SK-N-SH (cell line): ENCODE measurements around the gene ANKS1B. TPM values are rescaled to one million over a fixed set of nuclear protein-coding genes. Genes with fewer than 3 reads are reported as not detected.

ENCODE experiments used
- CTCF ChIA-PET: fragments of 300-600, 350-600 bp; formaldehyde crosslinking; extraction: SDS; loops from one replicate; lab custom pipeline; 2021; lab: Yijun Ruan, JAX
- POLR2A ChIA-PET: fragments of 350-600 bp; sonication (Branson Sonifier 250); formaldehyde crosslinking; extraction: SDS; loops from one replicate; lab custom pipeline; 2020; ENCODE audit warnings: antibody characterized with exemption, inconsistent platforms; lab: Yijun Ruan, JAX
- DNase-seq: peaks from one replicate; pipeline ENCODE4 v3.0.0; 2012
- H2AFZ ChIP-seq: fragments of 200-600 bp; sonication (generic); 2 replicates; pipeline ENCODE4 v1.8.1; 2016; ENCODE audit warnings: antibody characterized with exemption, mild to moderate bottlenecking, low read depth
- H3F3A ChIP-seq: fragments of 200-600 bp; sonication (generic); replicated peaks from 2 replicates; pipeline ENCODE3; 2016; ENCODE audit warnings: antibody characterized with exemption, mild to moderate bottlenecking; ENCODE audit not compliant: insufficient read depth
- H3K27ac ChIP-seq, 2 experiments: fragments of 200-500 bp in 1 of 2; fragments of 200-600 bp in 1 of 2; sonication (Bioruptor generic) in 1 of 2; sonication (generic), shearing (Covaris generic) in 1 of 2; 2 replicates each; pipeline versions ENCODE4 v1.5.1 to v1.6.1; 2014 to 2016; ENCODE audit warnings: low read depth in 2 of 2, inconsistent platforms in 1 of 2, low read length in 1 of 2, mild to moderate bottlenecking in 1 of 2, mixed read lengths in 1 of 2
- H3K27me3 ChIP-seq: fragments of 200-600 bp; sonication (generic), shearing (Covaris generic); 2 replicates; pipeline ENCODE4 v1.6.1; 2016; ENCODE audit warnings: mixed run types; ENCODE audit not compliant: insufficient read depth
- H3K36me3 ChIP-seq, 2 experiments: fragments of 200-500 bp in 1 of 2; fragments of 200-600 bp in 1 of 2; sonication (Bioruptor generic) in 1 of 2; sonication (generic) in 1 of 2; replicated peaks in 1 of 2; 2 replicates each; pipeline versions ENCODE3 to v1.5.1; 2014 to 2016; ENCODE audit warnings: low read length in 1 of 2, mild to moderate bottlenecking in 1 of 2; ENCODE audit not compliant: insufficient read depth in 2 of 2, control insufficient read depth in 1 of 2
- H3K4me1 ChIP-seq, 2 experiments: fragments of 200-500 bp in 1 of 2; fragments of 200-600 bp in 1 of 2; sonication (Bioruptor generic) in 1 of 2; sonication (generic), shearing (Covaris generic) in 1 of 2; 2 replicates each; pipeline versions ENCODE4 v1.5.1 to v1.6.1; 2014 to 2016; ENCODE audit warnings: low read depth in 1 of 2, low read length in 1 of 2, mixed run types in 1 of 2; ENCODE audit not compliant: insufficient read depth in 2 of 2, control insufficient read depth in 1 of 2
- H3K4me2 ChIP-seq: fragments of 200-600 bp; sonication (generic), shearing (Covaris generic); 2 replicates; pipeline ENCODE4 v1.6.1; 2017; ENCODE audit warnings: mixed run types
- H3K4me3 ChIP-seq, 2 experiments: fragments of 200-500 bp in 1 of 2; fragments of 200-600 bp in 1 of 2; sonication (Bioruptor generic) in 1 of 2; sonication (generic), shearing (Covaris generic) in 1 of 2; 2 replicates each; pipeline versions ENCODE4 v1.5.1 to v1.8.1; 2014 to 2016; ENCODE audit warnings: low read depth in 2 of 2, inconsistent platforms in 1 of 2, low read length in 1 of 2, mild to moderate bottlenecking in 1 of 2, mixed read lengths in 1 of 2, moderate library complexity in 1 of 2
- H3K79me2 ChIP-seq: fragments of 200-600 bp; sonication (generic); 2 replicates; pipeline ENCODE4 v1.8.1; 2017; ENCODE audit warnings: mild to moderate bottlenecking; ENCODE audit not compliant: insufficient read depth
- H3K9ac ChIP-seq: fragments of 200-600 bp; sonication (generic); 2 replicates; pipeline ENCODE4 v1.6.1; 2017; ENCODE audit warnings: mixed run types
- H3K9me2 ChIP-seq: fragments of 200-600 bp; sonication (generic); 2 replicates; pipeline ENCODE4 v1.6.1; 2017; ENCODE audit warnings: mixed run types
- H3K9me3 ChIP-seq: fragments of 200-600 bp; sonication (generic); 2 replicates; pipeline ENCODE4 v1.6.1; 2017; ENCODE audit warnings: mixed run types, mild to moderate bottlenecking, moderate library complexity
- H4K20me1 ChIP-seq: fragments of 200-600 bp; sonication (generic); 2 replicates; pipeline ENCODE4 v1.6.1; 2017; ENCODE audit warnings: mild to moderate bottlenecking, mixed run types; ENCODE audit not compliant: insufficient read depth
- CTCF ChIP-seq: fragments of 200-600 bp; sonication (generic); IDR thresholded peaks from 2 replicates; pipeline ENCODE4 v1.6.1; 2017; ENCODE audit warnings: antibody characterized with exemption, mild to moderate bottlenecking, moderate library complexity
- EZH2phosphoT487 ChIP-seq: fragments of 200-600 bp; sonication (generic); IDR thresholded peaks from 2 replicates; pipeline ENCODE4 v1.6.1; 2017; ENCODE audit warnings: low read depth, mixed run types, mild to moderate bottlenecking, antibody characterized with exemption, moderate library complexity, borderline replicate concordance
- FOSL2 ChIP-seq: IDR thresholded peaks from 2 replicates; pipeline ENCODE4 v1.4.0; 2012; ENCODE audit warnings: low read depth, mild to moderate bottlenecking, moderate library complexity, borderline replicate concordance
- FOXJ3 ChIP-seq: sonication (generic); formaldehyde crosslinking; IDR thresholded peaks from 2 replicates; pipeline ENCODE4 v1.5.1; 2020; ENCODE audit warnings: mild to moderate bottlenecking, missing genetic modification reagents
- GABPA ChIP-seq: IDR thresholded peaks from 2 replicates; pipeline ENCODE4 v1.4.0; 2012; ENCODE audit warnings: low read depth, mild to moderate bottlenecking
- GATA2 ChIP-seq: sonication (generic); formaldehyde crosslinking; IDR thresholded peaks from 2 replicates; pipeline ENCODE4 v1.5.0; 2020; ENCODE audit warnings: mild to moderate bottlenecking, missing genetic modification reagents
- MAX ChIP-seq: IDR thresholded peaks from 2 replicates; pipeline ENCODE4 v1.4.0; 2012; ENCODE audit warnings: low read depth
- MEF2A ChIP-seq: IDR thresholded peaks from 2 replicates; pipeline ENCODE4 v1.4.0; 2012; ENCODE audit warnings: low read depth, borderline replicate concordance
- NRF1 ChIP-seq: IDR thresholded peaks from 2 replicates; pipeline ENCODE4 v1.6.1; 2012; ENCODE audit warnings: low read depth, mild to moderate bottlenecking, low read length
- PBX3 ChIP-seq: IDR thresholded peaks from 2 replicates; pipeline ENCODE4; 2012
- POLR2AphosphoS5 ChIP-seq: IDR thresholded peaks from 2 replicates; pipeline ENCODE4 v1.6.1; 2012; ENCODE audit warnings: low read depth, low read length
- RCOR1 ChIP-seq: fragments of 150-350 bp; IDR thresholded peaks from 2 replicates; pipeline ENCODE4 v1.6.1; 2017; ENCODE audit warnings: antibody characterized with exemption, low read length
- RFX5 ChIP-seq: IDR thresholded peaks from 2 replicates; pipeline ENCODE4 v1.6.1; 2012; ENCODE audit warnings: mild to moderate bottlenecking, improper control_type of control experiment, low read length
- RXRA ChIP-seq: IDR thresholded peaks from 2 replicates; pipeline ENCODE4 v1.4.0; 2012; ENCODE audit warnings: low read depth, mild to moderate bottlenecking, borderline replicate concordance
- SIN3A ChIP-seq: IDR thresholded peaks from 2 replicates; pipeline ENCODE4 v1.6.1; 2012; ENCODE audit warnings: low read depth, mild to moderate bottlenecking, low read length, moderate library complexity, borderline replicate concordance
- SMC3 ChIP-seq: IDR thresholded peaks from 2 replicates; pipeline ENCODE4 v1.6.1; 2012; ENCODE audit warnings: low read depth, low read length, improper control_type of control experiment
- TAF1 ChIP-seq: IDR thresholded peaks from 2 replicates; pipeline ENCODE4 v1.6.1; 2012; ENCODE audit warnings: low read depth, mild to moderate bottlenecking, low read length, moderate library complexity, borderline replicate concordance
- TEAD4 ChIP-seq: IDR thresholded peaks from 2 replicates; pipeline ENCODE4 v1.4.0; 2012; ENCODE audit warnings: mild to moderate bottlenecking, borderline replicate concordance; ENCODE audit not compliant: insufficient read depth
- USF1 ChIP-seq: IDR thresholded peaks from 2 replicates; pipeline ENCODE4 v1.4.0; 2012; ENCODE audit warnings: low read depth, borderline replicate concordance
- USF2 ChIP-seq: fragments of 150-350 bp; IDR thresholded peaks from 2 replicates; pipeline ENCODE4 v1.6.1; 2017; ENCODE audit warnings: antibody characterized with exemption, low read length, low read depth, borderline replicate concordance
- WGBS: methylation state at CpG from one replicate; pipeline ENCODE4 v1.1.6; 2017; ENCODE audit warnings: low lambda C conversion rate; 5-methylcytosine and 5-hydroxymethylcytosine counted together
- polyA plus RNA-seq, 3 experiments: library from polyadenylated mRNA; depleted of rRNA; stranded (reverse); fragments of >200 nt; gene quantifications; 2 replicates each; pipeline ENCODE4 v1.2.3, GENCODE V29; 2012

ANKS1B gene
- polyA plus RNA-seq, 1 of the 3 experiments (the other 2 are of a cell fraction): 1.8 TPM

- DNase-seq: no peak
- no peak overlapping the region for H2AFZ ChIP-seq
- TF ChIP-seq TEAD4 (no peak), MAX (no peak), SMC3 (no peak), FOXJ3 (CRISPR knock-in tag) (no peak), USF2 (no peak), PBX3 (no peak), USF1 (no peak), CTCF (no peak), SIN3A (no peak), NRF1 (no peak), RFX5 (no peak), RXRA (no peak), MEF2A (no peak)
- POLR2A ChIA-PET: no interaction called here
- H3K27me3 ChIP-seq: no peaks in the 10 kb centered on the region
- no peaks in the 10 kb centered on the region for H3K9me3 ChIP-seq
- H3K4me1 ChIP-seq: no peaks in the 10 kb centered on the region
- no peak overlapping the region for H3K27ac ChIP-seq
- H3K9ac ChIP-seq: no peak overlapping the region
- H3K36me3 ChIP-seq: no peaks in the 10 kb centered on the region
- H3K9me2 ChIP-seq: no peaks in the 10 kb centered on the region
- H3K4me2 ChIP-seq: no peak overlapping the region
- no peaks in the 10 kb centered on the region for H3F3A ChIP-seq
- no peaks in the 10 kb centered on the region for H4K20me1 ChIP-seq
- 76% methylated on average over 2 of the region's 2 CpGs for WGBS
- CTCF ChIA-PET: interaction anchor here (1.3 to 1.4 kb wide), 2 partner anchors 8 to 30 kb away, joined by 3 to 6 read pairs; no protein-coding TSS in a partner anchor
- H3K4me3 ChIP-seq: no peak overlapping the region
- H3K79me2 ChIP-seq: no peaks in the 10 kb centered on the region
These were observed 225.3 kb downstream of the ANKS1B start for GRCh38 chr12:99759444-99759843.

- H3K4me3 ChIP-seq: no peak overlapping the region
- no peak overlapping the region for H3K4me2 ChIP-seq
- 73% methylated on average over 3 of the region's 3 CpGs for WGBS
- no peaks in the 10 kb centered on the region for H3K4me1 ChIP-seq
- DNase-seq: no peak
- H3K79me2 ChIP-seq: no peaks in the 10 kb centered on the region
- no peaks in the 10 kb centered on the region for H3K9me2 ChIP-seq
- no peaks in the 10 kb centered on the region for H3F3A ChIP-seq
- CTCF ChIA-PET: interaction anchor here (1.3 to 1.4 kb wide), 2 partner anchors 9 to 29 kb away, joined by 3 to 6 read pairs; no protein-coding TSS in a partner anchor
- no peak overlapping the region for H2AFZ ChIP-seq
- POLR2A ChIA-PET: no interaction called here
- no peak overlapping the region for H3K9ac ChIP-seq
- H3K36me3 ChIP-seq: no peaks in the 10 kb centered on the region
- H3K27ac ChIP-seq: no peak overlapping the region
- no peaks in the 10 kb centered on the region for H4K20me1 ChIP-seq
- no peaks in the 10 kb centered on the region for H3K9me3 ChIP-seq
- no peaks in the 10 kb centered on the region for H3K27me3 ChIP-seq
- TF ChIP-seq EZH2phosphoT487 (no peak), FOXJ3 (CRISPR knock-in tag) (no peak), TAF1 (no peak), FOSL2 (no peak), GABPA (no peak), GATA2 (no peak), USF1 (no peak), POLR2AphosphoS5 (no peak), RCOR1 (no peak)
These were observed 225.7 kb downstream of the ANKS1B start for GRCh38 chr12:99758997-99759396.
